ENCODE measurements around the gene PLA2G4D. TPM values are rescaled to one million over a fixed set of nuclear protein-coding genes. Genes with fewer than 3 reads are reported as not detected.
A peak's percentile ranks its signal among the peaks of the same experiment; 100 is the strongest.

Gene PLA2G4D
- total RNA-seq, 3 donors from 2014 or later (not counting 1 experiment from before 2014, with no cell fraction given): not detected

GRCh38 chr15:42121682-42122081 lies 27.3 kb upstream of the PLA2G4D start:
- no peaks in the 10 kb centered on the region for H3K27me3 ChIP-seq (ENCODE audit: control insufficient read depth, insufficient read depth, low read length)
- Mint-ChIP-seq H3K4me3 (no peak overlapping the region), H3K36me3 (no peaks in the 10 kb centered on the region), H3K9me3 (no peaks in the 10 kb centered on the region), H3K27ac (no peak overlapping the region), H3K4me1 (no peaks in the 10 kb centered on the region), H3K27me3 (ENCODE audit: low read depth in 2 of 2) (peaks cover 12 to 30% of the 10 kb centered on the region in 2 donors)
- no peaks in the 10 kb centered on the region for H3K4me1 ChIP-seq (ENCODE audit: control insufficient read depth, insufficient read depth, low read length)
- peak in 1 of 3 donors; percentile 28 for ATAC-seq
- H3K36me3 ChIP-seq (ENCODE audit: control insufficient read depth, insufficient read depth, low read length): no peaks in the 10 kb centered on the region
- 70% methylated on average over 2 of the region's 2 CpGs for WGBS (ENCODE audit: insufficient coverage)
- no peaks in the 10 kb centered on the region for H3K9me3 ChIP-seq (ENCODE audit: control insufficient read depth, insufficient read depth, low read length)
- no peak overlapping the region for H3K4me3 ChIP-seq (ENCODE audit: low read length)
- no peak overlapping the region for H3K27ac ChIP-seq (ENCODE audit: low read length)
- intact Hi-C loops (cut with micrococcal nuclease): no loop called here
- no peak for DNase-seq
- TF ChIP-seq CTCF (IDR thresholded peaks at IDR 0.05): no peak

DNA sequence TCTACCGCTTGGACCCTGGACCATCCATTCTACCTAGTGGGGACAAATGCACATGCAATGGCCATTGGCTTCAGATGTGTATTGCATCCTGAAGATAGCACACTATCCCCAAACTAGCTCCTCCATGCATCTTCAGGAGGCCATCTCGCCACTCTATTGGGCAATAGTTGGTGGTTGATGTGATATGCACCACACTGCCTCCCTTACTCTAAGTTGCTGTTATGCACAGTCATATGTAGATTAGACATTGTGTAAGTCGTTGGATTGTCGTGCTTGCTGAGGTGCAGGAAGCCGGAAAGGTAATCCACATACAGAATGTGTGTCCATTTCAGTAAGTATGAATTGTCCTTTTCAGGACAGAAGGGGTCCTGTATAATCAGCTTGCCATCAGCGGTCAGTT lies 26.7 kb upstream of the PLA2G4D start:
- Histone ChIP-seq H3K27ac (ENCODE audit: low read length) (no peak overlapping the region), H3K4me1 (ENCODE audit: control insufficient read depth, insufficient read depth, low read length) (no peaks in the 10 kb centered on the region), H3K9me3 (ENCODE audit: control insufficient read depth, insufficient read depth, low read length) (no peaks in the 10 kb centered on the region), H3K4me3 (ENCODE audit: low read length) (no peak overlapping the region), H3K36me3 (ENCODE audit: control insufficient read depth, insufficient read depth, low read length) (no peaks in the 10 kb centered on the region), H3K27me3 (ENCODE audit: control insufficient read depth, insufficient read depth, low read length) (no peaks in the 10 kb centered on the region)
- intact Hi-C loops (cut with micrococcal nuclease): no loop called here
- Mint-ChIP-seq H3K36me3 (no peaks in the 10 kb centered on the region), H3K27ac (no peak overlapping the region), H3K9me3 (no peaks in the 10 kb centered on the region), H3K27me3 (ENCODE audit: low read depth in 2 of 2) (peaks cover 15 to 30% of the 10 kb centered on the region in 2 donors), H3K4me3 (no peak overlapping the region), H3K4me1 (no peaks in the 10 kb centered on the region)
- TF ChIP-seq CTCF (IDR thresholded peaks at IDR 0.05): no peak
- DNase-seq (no peak), ATAC-seq (peak in 1 of 3 donors; percentile 81)
- 77% methylated on average over 5 of the region's 6 CpGs for WGBS (ENCODE audit: insufficient coverage)

- H3K27ac Mint-ChIP-seq: no peak overlapping the region
- Histone ChIP-seq H3K27me3 (ENCODE audit: control insufficient read depth, insufficient read depth, low read length) (no peaks in the 10 kb centered on the region), H3K4me1 (ENCODE audit: control insufficient read depth, insufficient read depth, low read length) (no peaks in the 10 kb centered on the region), H3K36me3 (ENCODE audit: control insufficient read depth, insufficient read depth, low read length) (no peaks in the 10 kb centered on the region), H3K27ac (ENCODE audit: low read length) (no peak overlapping the region), H3K4me3 (ENCODE audit: low read length) (no peak overlapping the region), H3K9me3 (ENCODE audit: control insufficient read depth, insufficient read depth, low read length) (no peaks in the 10 kb centered on the region)
- WGBS (ENCODE audit: insufficient coverage): 80% methylated on average over 1 of the region's 1 CpG
- H3K4me3 Mint-ChIP-seq: no peak overlapping the region
- ATAC-seq: no peak
- no peak for TF ChIP-seq CTCF (IDR thresholded peaks at IDR 0.05)
- intact Hi-C loops (cut with micrococcal nuclease): no loop called here
- H3K36me3 Mint-ChIP-seq: no peaks in the 10 kb centered on the region
- peaks cover 11 to 25% of the 10 kb centered on the region in 2 donors for H3K27me3 Mint-ChIP-seq (ENCODE audit: low read depth in 2 of 2)
- no peaks in the 10 kb centered on the region for H3K9me3 Mint-ChIP-seq
- H3K4me1 Mint-ChIP-seq: no peaks in the 10 kb centered on the region
- no peak for DNase-seq
Observed at GRCh38 chr15:42120285-42120684, 25.9 kb upstream of the PLA2G4D start.

- Mint-ChIP-seq H3K27me3 (ENCODE audit: low read depth in 2 of 2) (peaks cover 9 to 23% of the 10 kb centered on the region in 2 donors), H3K27ac (no peak overlapping the region), H3K4me1 (no peaks in the 10 kb centered on the region), H3K9me3 (no peaks in the 10 kb centered on the region), H3K36me3 (no peaks in the 10 kb centered on the region), H3K4me3 (no peak overlapping the region)
- WGBS (ENCODE audit: insufficient coverage): 84% methylated on average over 5 of the region's 5 CpGs
- Histone ChIP-seq H3K27me3 (ENCODE audit: control insufficient read depth, insufficient read depth, low read length) (no peaks in the 10 kb centered on the region), H3K9me3 (ENCODE audit: control insufficient read depth, insufficient read depth, low read length) (no peaks in the 10 kb centered on the region), H3K4me3 (ENCODE audit: low read length) (no peak overlapping the region), H3K4me1 (ENCODE audit: control insufficient read depth, insufficient read depth, low read length) (no peaks in the 10 kb centered on the region), H3K36me3 (ENCODE audit: control insufficient read depth, insufficient read depth, low read length) (no peaks in the 10 kb centered on the region), H3K27ac (ENCODE audit: low read length) (no peak overlapping the region)
- no peak for DNase-seq
- intact Hi-C loops (cut with micrococcal nuclease): no loop called here
- ATAC-seq: no peak
- TF ChIP-seq CTCF (IDR thresholded peaks at IDR 0.05): no peak
Observed at GRCh38 chr15:42119446-42119760, 25.0 kb upstream of the PLA2G4D start.

All from natural killer cell (primary cell).